ENCODE data around the gene SLC25A51.

- TF ChIP-seq CTCF (IDR thresholded peaks at IDR 0.05) (no peak), POLR2A (IDR thresholded peaks at IDR 0.05) (no peak)
Measured at GRCh38 chr9:37876376-37876775, 27.6 kb downstream of the SLC25A51 start.
